Measurements from ENCODE around the gene ACSL3.
A peak's percentile ranks its signal among the peaks of the same experiment; 100 is the strongest.
"Not testable (repeated sequence)": the region's sequence is repeated elsewhere in the genome, so short reads cannot be mapped to it uniquely, and the experiment has no call there.

ACSL3 gene

DNA sequence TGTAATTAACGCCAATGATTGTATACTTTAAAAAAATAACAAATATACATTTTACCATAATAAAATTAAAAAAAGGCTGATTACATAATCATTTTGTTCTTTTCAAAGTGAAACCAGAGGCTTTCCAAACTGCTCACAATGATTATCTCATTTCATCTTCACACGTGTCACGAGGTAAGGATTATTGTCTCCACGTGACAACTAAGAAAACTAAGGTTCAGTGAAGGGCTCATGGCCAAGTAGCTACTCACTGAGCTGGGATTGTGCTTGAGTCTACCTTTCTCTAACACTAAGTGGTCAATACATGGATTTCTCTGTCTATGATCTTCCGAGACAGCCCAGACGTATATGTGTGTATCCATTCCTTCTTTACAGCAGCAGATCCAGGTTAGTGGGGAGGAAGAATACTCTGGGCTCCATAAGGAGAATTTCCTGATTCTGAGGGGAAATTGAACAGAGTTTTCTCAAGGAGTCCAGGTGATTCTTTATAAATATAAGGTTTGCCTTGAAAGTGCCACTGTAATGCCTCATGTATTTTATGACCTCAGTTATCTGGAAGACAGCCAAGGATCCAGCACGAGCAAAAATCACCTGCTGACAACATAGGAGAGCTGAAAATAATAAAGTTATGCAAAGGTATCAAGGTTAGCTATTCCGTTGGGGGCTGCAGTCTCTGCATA is 25.6 kb upstream of the ACSL3 start:
- no peak for DNase-seq (ENCODE audit: low read depth)

DNA sequence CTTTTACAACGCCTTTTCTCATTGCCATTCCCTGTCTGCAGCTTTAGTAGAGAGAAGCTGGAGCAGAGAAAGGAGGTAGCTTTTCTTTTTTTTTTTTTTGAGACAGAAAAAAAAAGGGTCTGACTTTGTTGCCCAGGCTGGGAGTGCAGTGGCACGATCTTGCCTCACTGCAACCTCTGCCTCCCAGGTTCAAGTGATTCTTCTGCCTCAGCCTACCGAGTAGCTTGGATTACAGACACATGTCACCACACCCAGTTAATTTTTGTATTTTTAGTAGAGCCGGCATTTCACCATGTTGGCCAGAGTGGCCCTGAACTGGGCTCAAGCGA is 25.0 kb upstream of the ACSL3 start:
- no peak overlapping the region for H3K9ac ChIP-seq (ENCODE audit: low read length)
- DNase-seq (ENCODE audit: low read depth): no peak
- no peaks in the 10 kb centered on the region for H3K27me3 ChIP-seq (replicated peaks; ENCODE audit: control insufficient read depth, insufficient read depth, low read length)
- no peaks in the 10 kb centered on the region for H3K9me3 ChIP-seq (ENCODE audit: control insufficient read depth, low read length)
- no peaks in the 10 kb centered on the region for H3K4me1 ChIP-seq (ENCODE audit: control insufficient read depth, insufficient read depth, low read length)
- H3K36me3 ChIP-seq (ENCODE audit: control insufficient read depth, insufficient read depth, low read length, severe bottlenecking): no peaks in the 10 kb centered on the region
- H3K4me3 ChIP-seq (ENCODE audit: low read length): no peak overlapping the region

More for the DNA sequence above, 25.6 kb upstream of the ACSL3 start:
- no peaks in the 10 kb centered on the region for H3K36me3 ChIP-seq (ENCODE audit: control insufficient read depth, insufficient read depth, low read length, severe bottlenecking)
- no peak overlapping the region for H3K9ac ChIP-seq (ENCODE audit: low read length)
- no peaks in the 10 kb centered on the region for H3K4me1 ChIP-seq (ENCODE audit: control insufficient read depth, insufficient read depth, low read length)
- no peaks in the 10 kb centered on the region for H3K9me3 ChIP-seq (ENCODE audit: control insufficient read depth, low read length)
- H3K4me3 ChIP-seq (ENCODE audit: low read length): no peak overlapping the region
- no peaks in the 10 kb centered on the region for H3K27me3 ChIP-seq (replicated peaks; ENCODE audit: control insufficient read depth, insufficient read depth, low read length)

DNA sequence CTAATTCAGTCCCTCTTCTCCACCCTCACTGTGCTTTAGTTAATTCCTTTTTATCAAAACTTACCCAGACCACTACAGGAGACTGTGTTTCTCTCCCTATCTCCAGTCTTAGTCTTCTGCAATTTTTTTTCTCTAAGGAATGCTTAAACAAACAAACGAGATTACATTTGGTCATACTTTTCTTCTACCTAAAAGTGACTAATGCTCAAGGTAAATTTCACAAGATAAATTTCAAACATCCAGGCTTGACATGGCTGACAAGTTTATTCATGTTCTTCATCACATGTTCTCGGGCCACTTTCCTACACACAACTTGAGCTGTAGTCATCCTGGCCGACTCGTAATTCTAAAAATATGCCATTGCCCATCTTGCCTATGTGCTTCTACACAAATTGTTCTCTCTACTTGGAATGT is 23.2 kb upstream of the ACSL3 start:
- Histone ChIP-seq H3K4me1 (ENCODE audit: control insufficient read depth, insufficient read depth, low read length) (no peaks in the 10 kb centered on the region), H3K27me3 (replicated peaks; ENCODE audit: control insufficient read depth, insufficient read depth, low read length) (no peaks in the 10 kb centered on the region), H3K36me3 (ENCODE audit: control insufficient read depth, insufficient read depth, low read length, severe bottlenecking) (no peaks in the 10 kb centered on the region), H3K9ac (ENCODE audit: low read length) (no peak overlapping the region), H3K4me3 (ENCODE audit: low read length) (no peak overlapping the region), H3K9me3 (ENCODE audit: control insufficient read depth, low read length) (no peaks in the 10 kb centered on the region)
- no peak for DNase-seq (ENCODE audit: low read depth)

DNA sequence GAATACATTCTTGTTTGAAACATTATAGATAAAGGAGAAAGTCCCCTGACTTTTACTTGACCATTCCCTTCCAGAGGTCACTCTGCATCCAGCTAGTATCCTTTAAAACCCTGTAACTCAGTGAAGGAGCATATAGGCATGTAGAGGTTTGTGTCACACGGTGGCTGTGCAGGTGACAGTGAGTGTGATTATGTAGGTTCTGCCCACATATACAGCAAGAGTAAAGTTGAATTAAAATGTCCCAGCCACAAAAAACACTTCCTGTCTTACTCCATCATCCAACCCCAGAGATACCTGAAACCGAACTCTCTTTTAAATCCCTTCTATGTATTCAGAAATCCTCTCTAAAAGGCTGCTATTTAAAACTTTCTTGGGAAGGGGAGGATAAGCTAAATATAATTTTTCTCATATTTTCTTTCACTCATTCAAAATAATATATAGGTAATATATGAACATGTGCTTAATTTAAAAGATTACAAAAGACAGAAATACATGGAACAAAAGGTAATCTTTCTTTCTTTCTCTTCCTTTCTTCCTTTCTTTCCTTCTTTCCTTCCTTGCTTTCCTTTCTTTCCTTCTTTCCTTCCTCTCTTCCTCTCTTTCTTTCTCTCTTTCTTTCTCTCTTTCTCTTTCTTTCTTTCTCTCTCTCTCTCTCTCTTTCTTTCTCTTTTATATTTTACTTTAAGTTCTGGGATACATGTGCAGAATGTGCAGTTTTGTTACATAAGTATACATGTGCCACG is 20.6 kb upstream of the ACSL3 start:
- Histone ChIP-seq H3K4me3 (ENCODE audit: low read length) (no peak overlapping the region), H3K9ac (ENCODE audit: low read length) (no peak overlapping the region), H3K27me3 (replicated peaks; ENCODE audit: control insufficient read depth, insufficient read depth, low read length) (no peaks in the 10 kb centered on the region), H3K36me3 (ENCODE audit: control insufficient read depth, insufficient read depth, low read length, severe bottlenecking) (no peaks in the 10 kb centered on the region), H3K9me3 (ENCODE audit: control insufficient read depth, low read length) (no peaks in the 10 kb centered on the region), H3K4me1 (ENCODE audit: control insufficient read depth, insufficient read depth, low read length) (peaks cover 9% of the 10 kb centered on the region)
- DNase-seq (ENCODE audit: low read depth): no peak

DNA sequence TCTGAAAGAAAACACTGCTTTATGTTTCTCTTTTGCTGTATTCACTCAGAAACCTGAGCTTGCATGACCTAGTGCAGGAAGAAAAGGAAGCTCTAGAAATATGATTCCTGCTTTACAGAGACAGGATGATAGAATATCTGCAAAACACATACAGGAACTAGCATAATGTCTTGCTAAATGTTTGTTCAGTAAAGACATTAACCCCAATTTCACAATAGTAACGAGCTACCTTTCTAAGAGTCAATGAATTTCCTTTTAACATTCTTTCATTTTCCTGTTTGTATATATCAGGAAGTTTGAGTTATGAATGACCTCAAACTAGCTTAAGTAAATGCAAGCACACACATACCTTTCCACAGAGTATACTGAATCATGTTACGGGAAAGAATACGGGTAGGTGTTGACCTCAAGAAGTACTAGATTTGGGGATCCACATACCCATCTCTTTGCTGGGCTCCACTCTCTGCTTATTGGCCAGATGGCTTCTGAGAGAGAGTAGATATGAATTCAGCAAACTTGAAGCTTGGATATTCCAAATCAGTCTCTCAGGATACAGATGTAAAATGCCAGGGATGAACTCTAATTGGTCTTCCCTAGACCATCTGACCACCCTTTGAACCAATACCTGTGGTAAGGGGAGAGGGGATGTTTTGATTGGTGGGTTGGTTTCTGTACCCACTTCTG is 18.2 kb upstream of the ACSL3 start:
- no peaks in the 10 kb centered on the region for H3K36me3 ChIP-seq (ENCODE audit: control insufficient read depth, insufficient read depth, low read length, severe bottlenecking)
- DNase-seq (ENCODE audit: low read depth): peak; percentile 54

DNA sequence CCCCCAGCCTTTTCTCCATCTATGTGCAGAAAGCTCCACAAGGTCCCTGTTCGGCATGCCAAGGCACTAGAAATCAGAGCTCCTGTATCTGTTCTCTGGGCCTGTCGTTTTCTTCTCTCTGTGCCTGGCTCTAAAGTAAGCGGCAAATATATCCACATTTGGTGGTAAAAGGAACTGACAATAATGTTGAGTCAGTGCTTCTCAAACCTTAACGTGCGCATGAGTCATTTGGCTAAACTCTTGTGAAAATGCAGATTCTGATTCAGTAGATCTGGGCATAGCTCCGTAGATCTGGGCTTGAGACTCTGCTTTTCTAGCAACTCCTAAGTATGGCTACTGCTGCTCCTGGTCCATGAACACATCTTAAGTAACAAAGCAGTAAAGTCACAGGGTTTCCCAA is 16.5 kb upstream of the ACSL3 start:
- H3K4me3 ChIP-seq (ENCODE audit: low read length): no peak overlapping the region
- H3K9ac ChIP-seq (ENCODE audit: low read length): peak overlapping the region; percentile 73
- H3K4me1 ChIP-seq (ENCODE audit: control insufficient read depth, insufficient read depth, low read length): peaks cover 9% of the 10 kb centered on the region
- H3K9me3 ChIP-seq (ENCODE audit: control insufficient read depth, low read length): no peaks in the 10 kb centered on the region
- no peaks in the 10 kb centered on the region for H3K27me3 ChIP-seq (replicated peaks; ENCODE audit: control insufficient read depth, insufficient read depth, low read length)
- DNase-seq (ENCODE audit: low read depth): peak; percentile 84
- no peaks in the 10 kb centered on the region for H3K36me3 ChIP-seq (ENCODE audit: control insufficient read depth, insufficient read depth, low read length, severe bottlenecking)

More for the DNA sequence above, 18.2 kb upstream of the ACSL3 start:
- H3K27me3 ChIP-seq (replicated peaks; ENCODE audit: control insufficient read depth, insufficient read depth, low read length): no peaks in the 10 kb centered on the region
- H3K9me3 ChIP-seq (ENCODE audit: control insufficient read depth, low read length): no peaks in the 10 kb centered on the region
- no peak overlapping the region for H3K9ac ChIP-seq (ENCODE audit: low read length)
- H3K4me1 ChIP-seq (ENCODE audit: control insufficient read depth, insufficient read depth, low read length): peaks cover 9% of the 10 kb centered on the region
- no peak overlapping the region for H3K4me3 ChIP-seq (ENCODE audit: low read length)

DNA sequence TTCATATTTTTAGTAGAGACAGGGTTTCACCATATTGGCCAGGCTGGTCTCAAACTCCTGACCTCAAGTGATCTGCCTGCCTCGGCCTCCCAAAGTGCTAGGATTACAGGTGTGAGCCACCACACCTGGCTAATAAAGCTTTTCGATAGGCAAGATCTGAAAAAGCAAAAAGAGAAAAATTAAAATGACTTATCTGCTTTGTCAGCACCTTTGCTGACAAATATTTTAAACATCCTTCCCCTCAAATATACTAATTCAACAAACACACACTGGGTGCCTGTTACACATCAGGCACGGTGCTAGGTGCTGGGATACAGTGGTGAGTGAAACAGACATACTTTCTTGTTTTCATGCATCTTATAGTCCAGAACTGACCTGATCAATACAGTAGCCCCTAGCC is 15.5 kb upstream of the ACSL3 start:
- not testable (repeated sequence) for H3K4me1 ChIP-seq (ENCODE audit: control insufficient read depth, insufficient read depth, low read length); H3K4me3 ChIP-seq (ENCODE audit: low read length); H3K9ac ChIP-seq (ENCODE audit: low read length); DNase-seq (ENCODE audit: low read depth); H3K9me3 ChIP-seq (ENCODE audit: control insufficient read depth, low read length); H3K27me3 ChIP-seq (replicated peaks; ENCODE audit: control insufficient read depth, insufficient read depth, low read length); H3K36me3 ChIP-seq (ENCODE audit: control insufficient read depth, insufficient read depth, low read length, severe bottlenecking)

DNA sequence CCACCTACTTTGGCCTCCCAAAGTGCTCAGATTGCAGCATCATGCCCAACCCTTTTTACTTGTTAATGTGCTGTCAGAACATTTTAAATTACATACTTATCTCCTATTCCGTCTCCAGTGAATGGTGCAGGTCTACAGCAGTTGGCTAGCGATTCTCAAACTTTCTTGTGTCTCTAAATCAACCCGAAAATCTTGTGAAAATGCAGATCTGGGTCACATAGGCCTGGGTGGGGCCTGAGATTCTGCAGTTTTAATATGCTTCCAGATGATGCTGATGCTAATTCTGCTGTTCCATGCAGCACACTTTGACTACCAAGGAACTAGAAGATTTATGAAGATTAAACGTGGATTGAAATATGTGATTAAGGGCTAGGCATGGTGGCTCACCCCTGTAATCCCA is 14.8 kb upstream of the ACSL3 start:
- Histone ChIP-seq H3K9ac (ENCODE audit: low read length) (no peak overlapping the region), H3K9me3 (ENCODE audit: control insufficient read depth, low read length) (no peaks in the 10 kb centered on the region), H3K27me3 (replicated peaks; ENCODE audit: control insufficient read depth, insufficient read depth, low read length) (no peaks in the 10 kb centered on the region), H3K4me3 (ENCODE audit: low read length) (no peak overlapping the region), H3K36me3 (ENCODE audit: control insufficient read depth, insufficient read depth, low read length, severe bottlenecking) (no peaks in the 10 kb centered on the region), H3K4me1 (ENCODE audit: control insufficient read depth, insufficient read depth, low read length) (peaks cover 9% of the 10 kb centered on the region)
- DNase-seq (ENCODE audit: low read depth): no peak

DNA sequence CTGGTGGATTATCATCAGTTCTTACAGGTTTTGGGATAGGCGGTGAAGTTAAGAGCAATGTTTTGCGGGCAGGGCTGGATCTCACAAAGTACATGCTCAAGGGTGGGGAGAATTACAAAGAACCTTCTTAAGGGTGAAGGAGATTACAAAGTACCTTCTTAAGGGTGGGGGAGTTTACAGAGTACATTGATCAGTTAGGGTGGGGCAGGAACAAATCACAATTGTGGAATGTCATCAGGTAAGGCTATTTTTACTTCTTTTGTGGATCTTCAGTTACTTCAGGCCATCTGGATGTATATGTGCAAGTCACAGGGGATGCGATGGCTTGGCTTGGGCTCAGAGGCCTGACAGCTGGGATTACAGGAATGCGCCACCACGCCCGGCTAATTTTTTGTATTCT is 12.8 kb upstream of the ACSL3 start:
- H3K9me3 ChIP-seq (ENCODE audit: control insufficient read depth, low read length); H3K4me1 ChIP-seq (ENCODE audit: control insufficient read depth, insufficient read depth, low read length): not testable (repeated sequence)

DNA sequence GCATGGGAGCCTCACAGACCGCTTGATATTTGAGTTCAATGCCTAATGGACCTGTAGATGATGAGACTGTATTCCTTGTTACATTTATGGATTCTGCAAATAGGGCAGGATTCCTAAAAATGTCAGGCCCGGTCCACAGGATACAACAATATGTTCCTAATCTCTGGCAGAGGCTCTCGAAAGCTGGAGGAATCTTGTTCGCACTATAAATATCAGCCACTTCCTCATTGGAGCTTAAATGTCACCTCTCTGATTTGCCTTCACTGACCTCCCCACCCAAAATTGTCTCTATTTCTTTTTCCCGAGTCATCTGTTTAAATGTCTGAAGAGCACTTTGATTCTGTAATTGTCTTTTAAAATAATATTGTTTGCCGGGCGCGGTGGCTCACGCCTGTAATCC is 12.0 kb upstream of the ACSL3 start:
- H3K36me3 ChIP-seq (ENCODE audit: control insufficient read depth, insufficient read depth, low read length, severe bottlenecking): no peaks in the 10 kb centered on the region
- no peak overlapping the region for H3K9ac ChIP-seq (ENCODE audit: low read length)
- no peak overlapping the region for H3K4me3 ChIP-seq (ENCODE audit: low read length)
- peaks cover 9% of the 10 kb centered on the region for H3K4me1 ChIP-seq (ENCODE audit: control insufficient read depth, insufficient read depth, low read length)
- no peaks in the 10 kb centered on the region for H3K9me3 ChIP-seq (ENCODE audit: control insufficient read depth, low read length)
- DNase-seq (ENCODE audit: low read depth): no peak
- H3K27me3 ChIP-seq (replicated peaks; ENCODE audit: control insufficient read depth, insufficient read depth, low read length): no peaks in the 10 kb centered on the region

More for the DNA sequence above, 12.8 kb upstream of the ACSL3 start:
- not testable (repeated sequence) for H3K9ac ChIP-seq (ENCODE audit: low read length); H3K36me3 ChIP-seq (ENCODE audit: control insufficient read depth, insufficient read depth, low read length, severe bottlenecking); H3K27me3 ChIP-seq (replicated peaks; ENCODE audit: control insufficient read depth, insufficient read depth, low read length); DNase-seq (ENCODE audit: low read depth); H3K4me3 ChIP-seq (ENCODE audit: low read length)

DNA sequence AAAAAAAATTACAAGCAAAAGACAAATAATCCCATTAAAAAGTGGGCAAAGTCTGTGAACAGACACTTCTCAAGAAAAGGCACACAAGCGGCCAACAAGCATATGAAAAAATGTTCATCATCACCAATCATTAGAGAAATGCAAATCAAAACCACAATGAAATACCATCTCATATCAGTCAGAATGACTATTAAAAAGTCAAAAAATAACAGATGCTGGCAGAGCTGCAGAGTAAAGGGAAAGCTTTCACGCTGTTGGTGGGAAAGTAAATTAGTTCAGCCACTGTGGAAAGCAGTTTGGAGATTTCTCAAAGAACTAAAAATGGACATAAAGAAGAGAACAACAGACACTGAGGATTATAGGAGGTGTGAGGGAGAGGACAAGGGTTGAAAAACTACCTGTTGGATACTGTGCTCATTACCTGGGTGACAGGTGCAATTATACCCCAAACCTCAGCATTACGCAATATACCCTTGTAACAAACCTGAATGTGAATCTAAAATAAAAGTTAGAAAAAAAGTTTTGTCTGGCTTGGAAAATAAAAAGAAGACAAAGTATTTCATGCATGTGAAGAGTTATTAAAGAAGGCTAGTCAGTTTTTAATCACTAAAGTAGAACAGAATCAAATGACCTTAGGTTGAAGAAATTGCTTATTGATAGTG is 8.7 kb upstream of the ACSL3 start:
- no peak overlapping the region for H3K4me3 ChIP-seq (ENCODE audit: low read length)
- no peaks in the 10 kb centered on the region for H3K27me3 ChIP-seq (replicated peaks; ENCODE audit: control insufficient read depth, insufficient read depth, low read length)
- no peak overlapping the region for H3K9ac ChIP-seq (ENCODE audit: low read length)
- H3K9me3 ChIP-seq (ENCODE audit: control insufficient read depth, low read length): no peaks in the 10 kb centered on the region
- no peak for DNase-seq (ENCODE audit: low read depth)
- H3K36me3 ChIP-seq (ENCODE audit: control insufficient read depth, insufficient read depth, low read length, severe bottlenecking): no peaks in the 10 kb centered on the region
- H3K4me1 ChIP-seq (ENCODE audit: control insufficient read depth, insufficient read depth, low read length): no peaks in the 10 kb centered on the region
